ENCODE data around the gene CTNNA2. TPM values are rescaled to one million over a fixed set of nuclear protein-coding genes. Genes with fewer than 3 reads are reported as not detected.

CTNNA2 gene
- total RNA-seq, 2 experiments from 2014 or later: not detected

- DNase-seq: no peak
- CTCF ChIA-PET: no interaction called here
Observed at GRCh38 chr2:79750321-79750720, 237.5 kb downstream of the CTNNA2 start.

GRCh38 chr2:79757526-79757925 lies 244.7 kb downstream of the CTNNA2 start:
- ATAC-seq: no peak
- Mint-ChIP-seq H3K36me3 (no peaks in the 10 kb centered on the region), H3K9me3 (ENCODE audit: low read depth) (peaks cover 10% of the 10 kb centered on the region), H3K4me1 (no peaks in the 10 kb centered on the region), H3K27ac (no peak overlapping the region), H3K27me3 (no peaks in the 10 kb centered on the region), H3K4me3 (no peak overlapping the region)
- DNase-seq: no peak
- CTCF ChIA-PET: no interaction called here

More at GRCh38 chr2:79750321-79750720, 237.5 kb downstream of the CTNNA2 start:
- Mint-ChIP-seq H3K4me3 (no peak overlapping the region), H3K27ac (no peak overlapping the region), H3K36me3 (no peaks in the 10 kb centered on the region), H3K4me1 (no peaks in the 10 kb centered on the region), H3K27me3 (no peaks in the 10 kb centered on the region), H3K9me3 (ENCODE audit: low read depth) (peaks cover 14% of the 10 kb centered on the region)
- no peak for ATAC-seq

GRCh38 chr2:79758042-79758441 lies 245.2 kb downstream of the CTNNA2 start:
- H3K9me3 Mint-ChIP-seq (ENCODE audit: low read depth): peaks cover 10% of the 10 kb centered on the region
- DNase-seq (no peak), ATAC-seq (no peak)
- H3K36me3 Mint-ChIP-seq: no peaks in the 10 kb centered on the region
- CTCF ChIA-PET: no interaction called here
- H3K4me1 Mint-ChIP-seq: no peaks in the 10 kb centered on the region
- no peak overlapping the region for H3K27ac Mint-ChIP-seq
- H3K27me3 Mint-ChIP-seq: no peaks in the 10 kb centered on the region
- no peak overlapping the region for H3K4me3 Mint-ChIP-seq

- ATAC-seq (no peak), DNase-seq (no peak)
- no peaks in the 10 kb centered on the region for H3K4me1 Mint-ChIP-seq
- no peaks in the 10 kb centered on the region for H3K36me3 Mint-ChIP-seq
- H3K9me3 Mint-ChIP-seq (ENCODE audit: low read depth): peaks cover 8% of the 10 kb centered on the region
- no peak overlapping the region for H3K4me3 Mint-ChIP-seq
- no peaks in the 10 kb centered on the region for H3K27me3 Mint-ChIP-seq
- CTCF ChIA-PET: no interaction called here
- no peak overlapping the region for H3K27ac Mint-ChIP-seq
Observed at GRCh38 chr2:79758749-79759282, 246.0 kb downstream of the CTNNA2 start.

- H3K4me3 Mint-ChIP-seq: no peak overlapping the region
- peaks cover 2% of the 10 kb centered on the region for H3K9me3 Mint-ChIP-seq (ENCODE audit: low read depth)
- no peaks in the 10 kb centered on the region for H3K4me1 Mint-ChIP-seq
- H3K27ac Mint-ChIP-seq: no peak overlapping the region
- no peak for ATAC-seq
- DNase-seq: no peak
- H3K36me3 Mint-ChIP-seq: no peaks in the 10 kb centered on the region
- CTCF ChIA-PET: no interaction called here
- H3K27me3 Mint-ChIP-seq: no peaks in the 10 kb centered on the region
Observed at GRCh38 chr2:79770926-79771325, 258.1 kb downstream of the CTNNA2 start.

- Mint-ChIP-seq H3K4me1 (no peaks in the 10 kb centered on the region), H3K4me3 (no peak overlapping the region), H3K9me3 (ENCODE audit: low read depth) (peaks cover 2% of the 10 kb centered on the region), H3K27me3 (no peaks in the 10 kb centered on the region), H3K27ac (no peak overlapping the region), H3K36me3 (no peaks in the 10 kb centered on the region)
- CTCF ChIA-PET: no interaction called here
- ATAC-seq: no peak
- DNase-seq: no peak
Observed at GRCh38 chr2:79771493-79771892, 258.6 kb downstream of the CTNNA2 start.

- CTCF ChIA-PET: no interaction called here
Observed at GRCh38 chr2:79774016-79774415, 261.2 kb downstream of the CTNNA2 start.

GRCh38 chr2:79776461-79776860 lies 263.6 kb downstream of the CTNNA2 start:
- CTCF ChIA-PET: no interaction called here
- ATAC-seq (no peak), DNase-seq (no peak)
- H3K9me3 Mint-ChIP-seq (ENCODE audit: low read depth): peaks cover 4% of the 10 kb centered on the region
- H3K4me3 Mint-ChIP-seq: no peak overlapping the region
- H3K27me3 Mint-ChIP-seq: no peaks in the 10 kb centered on the region
- no peaks in the 10 kb centered on the region for H3K4me1 Mint-ChIP-seq
- no peak overlapping the region for H3K27ac Mint-ChIP-seq
- H3K36me3 Mint-ChIP-seq: no peaks in the 10 kb centered on the region

More at GRCh38 chr2:79774016-79774415, 261.2 kb downstream of the CTNNA2 start:
- no peak for ATAC-seq
- H3K27ac Mint-ChIP-seq: no peak overlapping the region
- H3K9me3 Mint-ChIP-seq (ENCODE audit: low read depth): peaks cover 2% of the 10 kb centered on the region
- no peaks in the 10 kb centered on the region for H3K4me1 Mint-ChIP-seq
- H3K36me3 Mint-ChIP-seq: no peaks in the 10 kb centered on the region
- DNase-seq: no peak
- no peaks in the 10 kb centered on the region for H3K27me3 Mint-ChIP-seq
- no peak overlapping the region for H3K4me3 Mint-ChIP-seq

GRCh38 chr2:79780781-79781180 lies 267.9 kb downstream of the CTNNA2 start:
- Mint-ChIP-seq H3K27ac (no peak overlapping the region), H3K27me3 (no peaks in the 10 kb centered on the region), H3K36me3 (no peaks in the 10 kb centered on the region), H3K4me1 (no peaks in the 10 kb centered on the region), H3K9me3 (ENCODE audit: low read depth) (peaks cover 11% of the 10 kb centered on the region), H3K4me3 (no peak overlapping the region)
- CTCF ChIA-PET: no interaction called here
- DNase-seq (no peak), ATAC-seq (no peak)

- CTCF ChIA-PET: no interaction called here
- H3K4me1 Mint-ChIP-seq: no peaks in the 10 kb centered on the region
- H3K36me3 Mint-ChIP-seq: no peaks in the 10 kb centered on the region
- no peak overlapping the region for H3K27ac Mint-ChIP-seq
- no peaks in the 10 kb centered on the region for H3K27me3 Mint-ChIP-seq
- H3K9me3 Mint-ChIP-seq (ENCODE audit: low read depth): peaks cover 11% of the 10 kb centered on the region
- ATAC-seq (no peak), DNase-seq (no peak)
- H3K4me3 Mint-ChIP-seq: no peak overlapping the region
Observed at GRCh38 chr2:79782576-79783452, 270.0 kb downstream of the CTNNA2 start.

GRCh38 chr2:79788952-79789651 lies 276.3 kb downstream of the CTNNA2 start:
- H3K27me3 Mint-ChIP-seq: no peaks in the 10 kb centered on the region
- H3K27ac Mint-ChIP-seq: no peak overlapping the region
- no peak overlapping the region for H3K4me3 Mint-ChIP-seq
- CTCF ChIA-PET: interaction anchor here (1.5 kb wide), 1 partner anchor 8 kb away, joined by 3 read pairs; no protein-coding TSS in a partner anchor
- H3K36me3 Mint-ChIP-seq: no peaks in the 10 kb centered on the region
- DNase-seq: no peak
- no peak for ATAC-seq
- H3K9me3 Mint-ChIP-seq (ENCODE audit: low read depth): peaks cover 7% of the 10 kb centered on the region
- H3K4me1 Mint-ChIP-seq: no peaks in the 10 kb centered on the region

GRCh38 chr2:79789811-79790210 lies 277.0 kb downstream of the CTNNA2 start:
- no peak overlapping the region for H3K27ac Mint-ChIP-seq
- H3K4me3 Mint-ChIP-seq: no peak overlapping the region
- CTCF ChIA-PET: no interaction called here
- peaks cover 5% of the 10 kb centered on the region for H3K9me3 Mint-ChIP-seq (ENCODE audit: low read depth)
- H3K4me1 Mint-ChIP-seq: no peaks in the 10 kb centered on the region
- H3K36me3 Mint-ChIP-seq: no peaks in the 10 kb centered on the region
- ATAC-seq (no peak), DNase-seq (no peak)
- no peaks in the 10 kb centered on the region for H3K27me3 Mint-ChIP-seq

GRCh38 chr2:79792090-79792489 lies 279.2 kb downstream of the CTNNA2 start:
- Mint-ChIP-seq H3K4me1 (no peaks in the 10 kb centered on the region), H3K27ac (no peak overlapping the region), H3K36me3 (no peaks in the 10 kb centered on the region), H3K4me3 (no peak overlapping the region), H3K27me3 (no peaks in the 10 kb centered on the region), H3K9me3 (ENCODE audit: low read depth) (no peaks in the 10 kb centered on the region)
- CTCF ChIA-PET: no interaction called here
- ATAC-seq (no peak), DNase-seq (no peak)

GRCh38 chr2:79793006-79793405 lies 280.2 kb downstream of the CTNNA2 start:
- ATAC-seq: no peak

More at GRCh38 chr2:79793006-79793405, 280.2 kb downstream of the CTNNA2 start:
- CTCF ChIA-PET: no interaction called here
- H3K4me1 Mint-ChIP-seq: no peaks in the 10 kb centered on the region
- H3K27me3 Mint-ChIP-seq: no peaks in the 10 kb centered on the region
- H3K9me3 Mint-ChIP-seq (ENCODE audit: low read depth): no peaks in the 10 kb centered on the region
- H3K27ac Mint-ChIP-seq: no peak overlapping the region
- no peak for DNase-seq
- H3K4me3 Mint-ChIP-seq: no peak overlapping the region
- H3K36me3 Mint-ChIP-seq: no peaks in the 10 kb centered on the region
